ENCODE data around the gene BCAR3. TPM values are rescaled to one million over a fixed set of nuclear protein-coding genes. Genes with fewer than 3 reads are reported as not detected.

BCAR3 gene
- total RNA-seq, 1 donor from 2014 or later: 41.0 TPM

DNA sequence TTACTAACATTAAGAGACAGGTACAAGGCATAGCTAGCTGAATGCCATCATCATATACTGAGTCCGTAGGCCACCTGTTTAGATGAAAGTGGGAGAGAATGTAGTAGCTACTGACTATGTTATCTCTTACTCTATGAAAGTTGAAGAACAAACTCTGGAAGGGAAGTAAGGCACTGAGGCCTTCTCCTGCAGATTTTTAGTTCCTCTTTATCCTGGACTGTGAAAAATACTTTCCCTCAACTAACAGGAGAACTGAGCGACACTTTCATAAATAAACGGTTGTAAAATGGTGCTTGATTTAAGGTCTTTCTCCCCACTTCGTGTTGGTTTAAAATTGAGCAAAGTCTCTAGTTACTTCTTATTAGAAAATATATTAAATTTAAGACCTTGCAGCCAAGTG, 131.8 kb downstream of the BCAR3 start:
- Histone ChIP-seq H3K9me3 (no peaks in the 10 kb centered on the region), H3K27me3 (no peaks in the 10 kb centered on the region), H3K27ac (no peak overlapping the region), H3K4me1 (no peaks in the 10 kb centered on the region), H3K4me3 (no peak overlapping the region), H3K36me3 (peaks cover 0 to 19% of the 10 kb centered on the region in 2 donors)
- no peak for DNase-seq (ENCODE audit: low spot score in 2 of 2)
- intact Hi-C loops (cut with DNase I): loop anchor here (10.0 kb wide), 2 partner anchors 105 to 245 kb away; partner anchors contain the start of gene FNBP1L
- TF ChIP-seq, protein P1, sequence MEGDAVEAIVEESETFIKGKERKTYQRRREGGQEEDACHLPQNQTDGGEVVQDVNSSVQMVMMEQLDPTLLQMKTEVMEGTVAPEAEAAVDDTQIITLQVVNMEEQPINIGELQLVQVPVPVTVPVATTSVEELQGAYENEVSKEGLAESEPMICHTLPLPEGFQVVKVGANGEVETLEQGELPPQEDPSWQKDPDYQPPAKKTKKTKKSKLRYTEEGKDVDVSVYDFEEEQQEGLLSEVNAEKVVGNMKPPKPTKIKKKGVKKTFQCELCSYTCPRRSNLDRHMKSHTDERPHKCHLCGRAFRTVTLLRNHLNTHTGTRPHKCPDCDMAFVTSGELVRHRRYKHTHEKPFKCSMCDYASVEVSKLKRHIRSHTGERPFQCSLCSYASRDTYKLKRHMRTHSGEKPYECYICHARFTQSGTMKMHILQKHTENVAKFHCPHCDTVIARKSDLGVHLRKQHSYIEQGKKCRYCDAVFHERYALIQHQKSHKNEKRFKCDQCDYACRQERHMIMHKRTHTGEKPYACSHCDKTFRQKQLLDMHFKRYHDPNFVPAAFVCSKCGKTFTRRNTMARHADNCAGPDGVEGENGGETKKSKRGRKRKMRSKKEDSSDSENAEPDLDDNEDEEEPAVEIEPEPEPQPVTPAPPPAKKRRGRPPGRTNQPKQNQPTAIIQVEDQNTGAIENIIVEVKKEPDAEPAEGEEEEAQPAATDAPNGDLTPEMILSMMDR (IDR thresholded peaks at IDR 0.05): no peak

DNA sequence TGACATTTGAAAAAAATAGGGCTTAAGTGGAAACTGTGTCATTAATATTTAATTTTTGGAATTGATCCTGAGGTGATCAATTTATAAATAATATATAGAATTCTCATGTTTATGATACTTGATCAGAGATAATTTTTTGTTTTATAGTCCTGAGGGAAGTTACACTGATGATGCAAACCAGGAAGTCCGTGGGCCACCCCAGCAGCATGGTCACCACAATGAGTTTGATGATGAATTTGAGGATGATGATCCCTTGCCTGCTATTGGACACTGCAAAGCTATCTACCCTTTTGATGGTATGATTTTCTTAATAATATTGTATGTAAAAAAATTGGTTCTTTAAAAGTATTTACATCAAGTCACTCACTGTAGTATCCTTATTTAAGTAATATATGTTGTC, 132.5 kb downstream of the BCAR3 start:
- Histone ChIP-seq H3K4me3 (no peak overlapping the region), H3K27ac (no peak overlapping the region), H3K9me3 (no peaks in the 10 kb centered on the region), H3K4me1 (no peaks in the 10 kb centered on the region), H3K27me3 (no peaks in the 10 kb centered on the region), H3K36me3 (peaks cover 0 to 19% of the 10 kb centered on the region in 2 donors)
- TF ChIP-seq, protein P1 (IDR thresholded peaks at IDR 0.05): no peak
- intact Hi-C loops (cut with DNase I): no loop called here
- DNase-seq (ENCODE audit: low spot score in 2 of 2): no peak

DNA sequence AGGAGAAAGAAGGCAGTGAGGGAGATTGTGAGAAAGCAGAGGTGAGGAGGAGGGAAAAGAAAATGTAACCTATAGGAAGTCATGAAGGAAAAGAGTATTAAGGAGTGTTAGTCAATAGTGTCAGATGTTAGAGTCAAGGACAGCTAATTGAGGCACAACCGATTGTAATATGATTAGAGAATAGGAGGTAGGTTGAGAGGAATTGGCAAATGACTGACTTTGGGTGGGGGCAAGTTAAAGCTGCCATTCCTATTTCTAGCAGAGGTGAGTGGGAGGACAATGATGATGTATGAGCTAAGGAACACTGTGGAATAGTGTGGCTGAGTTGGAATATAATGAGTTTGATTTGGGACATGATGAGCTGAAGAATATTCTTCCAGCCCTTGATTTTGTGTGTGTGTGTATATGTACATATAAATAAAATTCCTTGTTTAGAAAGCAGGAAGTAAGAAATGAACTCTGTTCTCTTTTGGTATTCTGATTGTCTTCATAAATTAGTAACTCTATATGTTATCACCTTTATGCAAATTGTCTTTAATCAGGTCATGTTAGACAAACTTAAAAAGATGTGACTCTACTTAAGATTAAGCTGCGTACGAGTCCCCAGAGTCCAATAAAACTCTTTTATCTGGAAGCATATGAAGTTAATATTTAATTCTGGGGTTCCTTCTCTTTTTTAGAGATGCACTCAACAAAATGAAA, 135.3 kb downstream of the BCAR3 start:
- no peak for DNase-seq (ENCODE audit: low spot score in 2 of 2)
- TF ChIP-seq, protein P1 (IDR thresholded peaks at IDR 0.05): no peak

DNA sequence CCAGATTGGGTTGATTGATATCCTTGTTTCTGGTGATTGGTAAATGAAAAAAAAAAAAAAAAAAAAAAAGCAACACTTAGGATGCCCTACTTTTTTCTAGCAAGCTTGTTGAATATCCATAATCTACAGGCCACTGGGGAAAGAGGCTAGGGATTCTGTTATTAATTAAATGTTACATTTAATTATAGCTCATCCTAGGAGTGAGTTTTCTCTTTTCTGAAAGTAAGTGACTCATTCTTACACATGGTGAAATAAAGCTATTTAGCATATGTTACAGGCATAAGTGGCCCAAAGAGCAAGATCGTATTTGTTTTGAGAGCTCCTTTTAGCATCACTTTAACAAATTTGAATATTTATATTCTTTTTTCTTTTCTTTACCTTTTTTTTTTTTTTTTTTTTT, 139.2 kb downstream of the BCAR3 start:
- no peaks in the 10 kb centered on the region for H3K27me3 ChIP-seq
- intact Hi-C loops (cut with DNase I): no loop called here
- TF ChIP-seq, protein P1 (IDR thresholded peaks at IDR 0.05): no peak

More for the DNA sequence above, 135.3 kb downstream of the BCAR3 start:
- Histone ChIP-seq H3K4me3 (no peak overlapping the region), H3K4me1 (no peaks in the 10 kb centered on the region), H3K27ac (no peak overlapping the region), H3K27me3 (no peaks in the 10 kb centered on the region), H3K9me3 (no peaks in the 10 kb centered on the region), H3K36me3 (peaks cover 0 to 15% of the 10 kb centered on the region in 2 donors)
- intact Hi-C loops (cut with DNase I): no loop called here

DNA sequence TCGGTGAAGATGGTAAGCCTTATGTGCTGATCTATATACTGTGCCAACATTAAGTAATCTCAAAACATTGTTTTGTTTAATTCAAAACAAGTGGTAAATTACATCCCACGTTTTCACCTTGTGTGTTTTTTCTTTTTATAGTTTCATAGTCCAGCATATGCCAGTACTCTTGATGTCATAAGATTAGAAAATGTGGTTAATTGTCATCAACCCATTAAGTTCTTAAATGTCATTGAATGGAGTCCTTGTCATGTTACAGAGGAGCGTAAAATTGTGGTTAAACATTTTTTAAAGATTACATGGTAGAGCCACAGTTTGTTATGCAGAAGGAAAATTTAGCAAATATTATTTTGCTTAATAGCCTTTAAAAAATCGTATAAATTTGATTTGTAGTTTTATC, 140.6 kb downstream of the BCAR3 start:
- Histone ChIP-seq H3K4me3 (no peak overlapping the region), H3K4me1 (no peaks in the 10 kb centered on the region), H3K9me3 (no peaks in the 10 kb centered on the region), H3K27me3 (no peaks in the 10 kb centered on the region), H3K27ac (no peak overlapping the region), H3K36me3 (no peaks in the 10 kb centered on the region)
- no peak for DNase-seq (ENCODE audit: low spot score in 2 of 2)
- TF ChIP-seq, protein P1 (IDR thresholded peaks at IDR 0.05): no peak
- intact Hi-C loops (cut with DNase I): no loop called here

More for the DNA sequence above, 139.2 kb downstream of the BCAR3 start:
- peaks cover 0 to 2% of the 10 kb centered on the region in 2 donors for H3K36me3 ChIP-seq
- H3K27ac ChIP-seq: no peak overlapping the region
- no peaks in the 10 kb centered on the region for H3K9me3 ChIP-seq
- H3K4me1 ChIP-seq: no peaks in the 10 kb centered on the region
- DNase-seq (ENCODE audit: low spot score in 2 of 2): no peak
- no peak overlapping the region for H3K4me3 ChIP-seq
